ENCODE data around the gene ZNF547. TPM values are rescaled to one million over a fixed set of nuclear protein-coding genes. Genes with fewer than 3 reads are reported as not detected.
A peak's percentile ranks its signal among the peaks of the same experiment; 100 is the strongest.
"Not testable (repeated sequence)": the region's sequence is repeated elsewhere in the genome, so short reads cannot be mapped to it uniquely, and the experiment has no call there.

The ZNF547 gene
- total RNA-seq, 1 experiment from 2014 or later: 6.4 TPM

DNA sequence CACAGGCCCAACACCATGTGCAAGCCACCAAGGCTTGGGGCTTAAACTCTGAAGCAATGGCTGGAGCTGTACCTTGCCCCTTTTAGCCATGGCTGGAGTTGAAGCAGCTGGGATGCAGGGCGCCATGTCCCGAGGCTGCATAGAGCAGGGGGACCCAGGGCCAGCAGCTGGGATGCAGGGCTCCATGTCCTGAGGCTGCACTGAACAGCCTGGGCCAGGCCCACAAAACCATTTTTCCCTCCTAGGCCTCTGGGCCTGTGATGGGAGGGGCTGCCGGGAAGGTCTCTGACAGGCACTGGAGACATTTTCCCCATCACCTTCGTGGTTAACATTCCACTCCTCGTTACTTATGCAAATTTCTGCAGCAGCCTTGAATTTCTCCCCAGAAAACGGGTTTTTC, 10.8 kb downstream of the ZNF547 start:
- no peak for DNase-seq (ENCODE audit: low read depth)

GRCh38 chr19:57374647-57375046, 11.3 kb downstream of the ZNF547 start:
- DNase-seq (ENCODE audit: low read depth): not testable (repeated sequence)

DNA sequence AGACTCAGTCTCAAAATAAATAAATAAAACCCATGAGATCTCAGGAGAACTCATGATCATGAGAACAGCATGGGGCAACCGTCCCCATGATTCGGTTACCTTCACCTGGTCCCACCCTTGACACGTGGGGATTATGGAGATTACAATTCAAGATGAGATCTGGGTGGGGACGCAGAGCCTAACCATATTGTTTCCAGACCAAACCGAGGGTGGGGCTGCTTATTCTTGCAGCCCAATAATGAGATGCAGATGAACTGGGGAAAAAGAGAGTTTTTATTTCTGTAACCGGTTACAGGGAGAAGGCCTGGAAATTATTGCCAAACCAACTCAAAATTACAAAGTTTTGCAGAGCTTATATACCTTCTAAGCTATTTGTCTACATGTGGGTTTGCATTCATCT, 12.8 kb downstream of the ZNF547 start:
- no peak for DNase-seq (ENCODE audit: low read depth)

GRCh38 chr19:57377498-57378146, 14.3 kb downstream of the ZNF547 start:
- no peak for DNase-seq (ENCODE audit: low read depth)

DNA sequence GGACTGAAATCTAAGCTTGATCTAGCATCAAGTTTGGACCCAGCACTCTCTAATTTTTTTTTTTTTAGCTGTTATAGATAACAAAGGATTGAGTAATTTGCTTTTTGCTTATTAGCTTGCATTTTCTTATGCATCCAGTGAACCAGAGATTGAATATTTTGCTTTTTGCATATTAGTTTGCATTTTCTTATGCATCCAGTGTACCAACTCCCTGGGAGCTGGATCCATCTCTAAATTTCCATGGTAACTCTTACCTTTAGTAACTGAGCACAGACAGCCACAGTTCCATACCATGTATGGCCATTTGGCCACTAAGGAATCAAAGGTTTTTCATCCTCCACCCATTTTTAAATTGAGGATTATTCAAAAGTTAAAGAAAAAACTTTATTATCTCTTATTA, 17.6 kb downstream of the ZNF547 start:
- no peak for DNase-seq (ENCODE audit: low read depth)

DNA sequence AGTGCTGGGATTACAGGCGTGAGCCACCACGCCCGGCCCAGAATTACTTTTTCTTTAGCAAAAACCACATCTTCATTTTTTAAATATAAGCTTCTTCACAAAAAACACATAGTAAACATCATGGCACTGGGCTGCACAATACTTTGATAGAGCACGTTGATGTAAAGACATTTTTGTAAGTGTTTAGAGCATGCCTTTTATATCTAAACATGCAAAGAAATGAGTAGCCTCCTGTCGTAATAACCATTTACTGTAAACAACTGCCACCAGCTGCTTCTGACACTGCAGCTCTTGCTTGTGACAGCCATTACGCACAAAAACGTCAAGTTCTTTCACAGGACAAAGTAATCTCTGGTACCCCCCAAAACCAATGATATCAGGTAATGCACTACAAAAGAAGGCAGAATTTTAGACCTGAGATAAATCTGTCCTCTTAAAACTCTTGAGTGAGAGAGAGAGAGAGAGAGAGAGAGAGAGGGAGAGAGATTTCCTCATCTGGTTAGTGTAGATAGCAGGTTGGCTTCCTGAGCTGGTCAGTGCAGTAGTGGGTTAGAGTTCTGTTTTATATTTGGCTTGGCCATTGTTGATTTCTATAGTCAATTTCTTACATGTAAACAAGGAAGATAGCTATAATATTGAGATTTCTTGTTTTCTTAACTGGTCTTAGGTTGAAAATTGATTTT, 19.6 kb downstream of the ZNF547 start:
- no peak for DNase-seq (ENCODE audit: low read depth)

GRCh38 chr19:57389194-57389729, 25.9 kb downstream of the ZNF547 start:
- DNase-seq (ENCODE audit: low read depth): no peak

DNA sequence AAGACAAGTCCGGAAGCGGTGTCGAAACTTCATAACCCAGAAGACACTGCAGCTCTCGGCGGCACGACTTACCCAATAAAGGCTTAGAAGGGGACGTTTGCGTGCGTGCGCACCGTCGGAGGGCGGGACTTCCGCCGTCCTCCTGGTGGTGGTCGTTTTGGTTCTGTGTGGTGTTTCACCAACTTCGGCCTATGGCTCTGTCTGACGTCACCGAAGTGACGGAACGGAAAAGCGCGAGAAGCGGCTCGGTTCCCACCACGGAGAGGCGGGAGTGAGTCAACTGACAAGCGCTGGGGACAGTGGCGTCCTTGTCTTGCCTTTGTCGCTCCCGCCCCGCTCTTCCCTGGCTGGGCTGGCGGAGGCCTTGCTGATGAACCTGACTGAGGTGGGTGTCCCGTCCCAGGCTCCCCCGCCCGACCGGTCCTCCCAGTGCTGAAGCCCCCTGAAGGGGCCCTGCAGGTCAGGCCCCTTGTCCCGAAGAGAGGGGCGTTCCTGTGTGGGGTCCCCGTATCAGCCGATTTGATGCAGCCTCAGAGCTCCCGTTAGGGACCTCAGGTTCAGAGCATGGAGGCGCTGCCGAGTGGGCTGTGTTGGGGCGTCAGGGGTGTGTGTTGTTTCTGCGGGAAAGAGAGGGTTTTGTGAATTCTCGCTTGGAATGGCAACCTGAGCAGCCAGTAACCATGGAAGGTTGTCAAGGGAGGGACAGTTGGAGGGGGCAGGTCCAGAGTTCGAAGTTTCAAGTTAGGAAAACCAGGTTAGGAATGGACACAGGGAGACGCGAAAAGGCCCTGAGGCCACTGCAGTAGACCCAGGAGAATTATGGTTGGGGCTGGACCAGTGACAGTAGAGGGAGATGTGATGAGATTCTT, 26.6 kb downstream of the ZNF547 start, which contains the start of gene ZNF548:
Gene ZNF548, plus strand, starts transcription at position 125 of the 869 bp plus-strand sequence. Its CDS starts 246 bp downstream, at position 371.
- peak; percentile 99 for DNase-seq (ENCODE audit: low read depth)

DNA sequence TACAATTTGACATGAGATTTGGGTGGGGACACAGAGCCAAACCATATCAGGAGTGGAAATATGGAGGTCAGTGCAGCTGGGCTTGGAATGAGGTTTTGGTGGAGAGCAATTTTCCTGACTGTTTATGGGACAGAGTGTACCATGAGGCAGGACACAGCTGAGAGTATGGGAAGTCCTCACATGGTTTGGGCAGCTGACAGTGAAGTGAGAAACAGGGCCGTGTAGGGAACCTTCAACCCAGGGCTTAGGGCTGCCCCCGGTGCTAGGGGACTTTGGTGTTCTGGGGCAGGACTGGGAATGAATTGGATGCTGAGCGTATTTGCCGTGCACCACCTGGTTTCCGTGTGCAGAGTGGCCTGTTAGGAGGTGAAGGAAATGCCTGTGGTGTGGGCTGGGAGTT, 32.4 kb downstream of the ZNF547 start:
- no peak for DNase-seq (ENCODE audit: low read depth)

DNA sequence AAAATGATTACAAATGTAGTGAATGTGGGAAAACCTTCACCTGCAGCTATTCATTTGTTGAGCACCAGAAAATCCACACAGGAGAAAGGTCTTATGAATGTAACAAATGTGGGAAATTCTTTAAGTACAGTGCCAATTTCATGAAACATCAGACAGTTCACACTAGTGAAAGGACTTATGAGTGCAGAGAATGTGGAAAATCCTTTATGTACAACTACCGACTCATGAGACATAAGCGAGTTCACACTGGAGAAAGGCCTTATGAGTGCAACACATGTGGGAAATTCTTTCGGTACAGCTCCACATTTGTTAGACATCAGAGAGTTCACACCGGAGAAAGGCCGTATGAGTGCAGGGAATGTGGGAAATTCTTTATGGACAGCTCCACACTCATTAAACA, 35.5 kb downstream of the ZNF547 start:
- DNase-seq (ENCODE audit: low read depth): no peak

DNA sequence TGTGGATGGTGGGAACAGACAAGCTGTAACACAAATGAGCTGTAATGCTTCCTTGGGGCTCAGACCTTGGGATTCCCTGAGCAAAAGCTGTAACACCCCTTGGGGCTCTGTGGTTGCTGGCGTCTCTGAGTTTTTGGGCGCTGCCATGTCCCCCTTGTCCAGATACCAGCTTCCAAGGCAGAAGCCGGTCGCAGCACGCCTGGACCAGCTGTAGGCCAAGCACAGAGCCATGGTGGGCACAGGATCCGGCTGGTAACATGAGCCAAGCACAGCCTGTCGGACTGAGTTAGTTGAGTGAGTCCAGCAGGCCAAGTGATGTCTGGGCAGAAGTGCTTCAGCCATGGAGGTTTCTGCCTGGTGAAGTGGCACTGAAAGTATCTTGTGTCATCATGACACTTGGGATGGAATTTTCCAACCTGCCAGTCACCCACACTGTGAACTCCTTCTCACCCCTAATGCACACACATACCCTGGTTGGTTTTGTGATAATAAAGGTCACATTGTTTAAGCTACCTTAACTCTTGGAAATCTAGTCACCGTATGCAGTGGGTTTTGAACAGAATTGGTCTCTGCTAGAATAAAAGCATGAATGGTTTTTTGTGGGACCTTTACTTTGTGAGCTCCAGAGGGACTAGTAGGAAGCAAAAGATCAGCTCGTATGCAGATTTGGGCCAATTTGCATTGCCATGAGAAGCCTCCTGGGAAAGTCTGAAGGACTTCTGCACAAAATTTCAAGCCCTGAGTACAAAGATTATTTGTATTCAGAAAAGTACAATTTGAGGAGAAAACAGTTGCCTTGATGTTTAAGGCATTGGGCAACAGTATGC, 40.6 kb downstream of the ZNF547 start:
- DNase-seq (ENCODE audit: low read depth): no peak

- peak; percentile 50 for DNase-seq (ENCODE audit: low read depth)
These were observed 43.3 kb downstream of the ZNF547 start for GRCh38 chr19:57406516-57407123.

DNA sequence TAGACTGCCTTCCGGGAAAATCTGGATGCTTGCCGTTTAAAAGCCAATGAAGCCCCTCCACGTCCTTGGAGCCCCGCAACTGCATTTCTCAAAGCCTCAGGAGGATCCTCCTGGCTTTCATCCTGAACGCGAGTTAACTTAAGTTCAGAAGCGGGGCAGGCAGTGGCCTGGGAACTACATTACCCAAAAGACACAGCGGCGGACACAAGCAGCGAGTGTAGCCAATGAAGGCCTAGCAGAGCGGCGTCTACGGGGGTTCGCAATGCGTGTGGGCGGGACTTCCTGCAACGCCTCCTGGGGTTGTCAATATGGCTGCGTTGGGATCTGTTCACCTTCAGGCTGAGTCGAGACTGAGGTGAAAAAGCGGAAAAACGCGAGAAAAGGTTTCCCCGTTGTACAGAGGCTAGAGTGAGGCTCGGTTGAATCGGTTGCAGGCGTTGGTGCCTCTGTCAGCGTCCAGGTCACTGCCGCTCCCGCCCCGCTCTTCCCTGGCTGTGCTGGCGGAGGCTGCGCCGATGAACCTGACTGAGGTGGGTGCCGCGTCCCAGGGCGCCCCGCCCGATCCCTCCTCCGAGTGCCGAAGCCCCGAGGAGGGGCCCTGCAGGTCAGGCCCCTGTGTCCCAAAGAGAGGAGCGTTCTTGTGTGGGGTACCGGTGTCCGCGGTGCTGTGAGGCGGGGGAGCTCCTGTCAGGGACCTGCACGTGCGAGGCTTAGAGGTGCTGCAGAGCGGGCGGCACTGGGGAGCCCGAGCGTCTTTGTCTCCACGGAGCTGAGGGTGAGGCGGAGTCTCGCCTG, 47.7 kb downstream of the ZNF547 start, which contains the start of gene ZNF17:
Gene ZNF17, plus strand, starts transcription at position 285 of the 795 bp plus-strand sequence. CDS start 2,455 bp downstream, outside the sequence.
- peak; percentile 89 for DNase-seq (ENCODE audit: low read depth)

- DNase-seq (ENCODE audit: low read depth): no peak
These were observed 56.1 kb downstream of the ZNF547 start for GRCh38 chr19:57419439-57419838.

DNA sequence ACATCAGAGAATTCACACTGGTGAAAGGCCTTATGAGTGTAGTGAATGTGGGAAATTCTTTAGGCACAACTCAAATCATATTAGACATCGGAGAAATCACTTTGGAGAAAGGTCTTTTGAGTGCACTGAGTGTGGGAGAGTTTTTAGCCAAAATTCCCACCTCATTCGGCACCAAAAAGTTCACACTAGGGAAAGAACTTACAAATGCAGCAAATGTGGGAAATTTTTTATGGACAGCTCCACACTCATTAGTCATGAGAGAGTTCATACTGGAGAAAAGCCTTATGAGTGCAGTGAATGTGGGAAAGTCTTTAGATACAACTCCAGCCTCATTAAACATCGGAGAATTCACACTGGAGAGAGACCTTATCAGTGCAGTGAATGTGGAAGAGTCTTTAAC, 57.7 kb downstream of the ZNF547 start:
- DNase-seq (ENCODE audit: low read depth): no peak

Measured in HT1080 (cell line).